WI38 (cell line): Measurements from ENCODE around the gene OR52N1.

Experiments used
- H3K4me3 ChIP-seq: 2 replicates; pipeline ENCODE4 v1.5.1; 2011; ENCODE audit warnings: low read depth, mild to moderate bottlenecking, control low read depth, low read length
- CTCF ChIP-seq: IDR thresholded peaks from 2 replicates; pipeline ENCODE4 v1.5.1; 2012; ENCODE audit warnings: low read depth, mild to moderate bottlenecking, control low read depth, low read length

The OR52N1 gene

GRCh38 chr11:5809905-5810795 is 19.1 kb upstream of the OR52N1 start:
- no peak overlapping the region for H3K4me3 ChIP-seq
- TF ChIP-seq CTCF: no peak

GRCh38 chr11:5809122-5809519 is 18.1 kb upstream of the OR52N1 start:
- H3K4me3 ChIP-seq: peak overlapping the region; percentile 70
- TF ChIP-seq CTCF: no peak

- TF ChIP-seq CTCF: peak; percentile 77
- H3K4me3 ChIP-seq: peak within 1 kb of the TSS; percentile 70
Observed at GRCh38 chr11:5808500-5809121, 17.5 kb upstream of the OR52N1 start, which contains the start of gene OR52N2. TSS of gene OR52N2 (plus strand) at chr11:5808924. CDS start at chr11:5820336, 11,412 bp downstream.

GRCh38 chr11:5807580-5807979 is 16.5 kb upstream of the OR52N1 start:
- no peak overlapping the region for H3K4me3 ChIP-seq
- no peak for TF ChIP-seq CTCF

- no peak for TF ChIP-seq CTCF
- no peak overlapping the region for H3K4me3 ChIP-seq
Observed at GRCh38 chr11:5803982-5804381, 12.9 kb upstream of the OR52N1 start.

- TF ChIP-seq CTCF: no peak
- H3K4me3 ChIP-seq: no peak overlapping the region
Observed at GRCh38 chr11:5796541-5796940, 5.5 kb upstream of the OR52N1 start.

GRCh38 chr11:5783255-5783654 is 7.8 kb downstream of the OR52N1 start, which contains the start of gene OR52N5:
TSS of gene OR52N5 (minus strand) at chr11:5783355. CDS start at chr11:5778634, 4,721 bp downstream.
- no peak for TF ChIP-seq CTCF
- no peak within 1 kb of the TSS for H3K4me3 ChIP-seq
